ENCODE data around the gene CD302. TPM values are rescaled to one million over a fixed set of nuclear protein-coding genes. Genes with fewer than 3 reads are reported as not detected.

CD302 gene
- total RNA-seq, 4 donors from 2014 or later = 6.7 to 10.3 (median 7.7) TPM

- ATAC-seq (no peak), DNase-seq (no peak)
- Histone ChIP-seq H3K4me1 (peaks cover 42 to 51% of the 10 kb centered on the region in 2 donors), H3K27ac (no peak overlapping the region), H3K27me3 (no peaks in the 10 kb centered on the region), H3K4me3 (no peak overlapping the region), H3K9me3 (no peaks in the 10 kb centered on the region), H3K36me3 (peaks cover 0 to 18% of the 10 kb centered on the region in 2 donors)
- intact Hi-C loops (cut with DNase I; ENCODE audit: low total_unique reads) = no loop called here
- in situ Hi-C loops (cut with MboI; ENCODE audit: low sequenced_read_pairs in 4 of 4) = loop anchor here in 1 of 4 donors (25.0 kb wide), 1 partner anchor 210 kb away; no protein-coding TSS in a partner anchor
- TF ChIP-seq CTCF (IDR thresholded peaks at IDR 0.05 in 4 of 5, conservative IDR thresholded peaks at IDR 0.05 in 1 of 5) = no peak
- TF ChIP-seq POLR2A (IDR thresholded peaks at IDR 0.05) = no peak
These were observed 75.4 kb downstream of the CD302 start for GRCh38 chr2:159722580-159722979.

DNA sequence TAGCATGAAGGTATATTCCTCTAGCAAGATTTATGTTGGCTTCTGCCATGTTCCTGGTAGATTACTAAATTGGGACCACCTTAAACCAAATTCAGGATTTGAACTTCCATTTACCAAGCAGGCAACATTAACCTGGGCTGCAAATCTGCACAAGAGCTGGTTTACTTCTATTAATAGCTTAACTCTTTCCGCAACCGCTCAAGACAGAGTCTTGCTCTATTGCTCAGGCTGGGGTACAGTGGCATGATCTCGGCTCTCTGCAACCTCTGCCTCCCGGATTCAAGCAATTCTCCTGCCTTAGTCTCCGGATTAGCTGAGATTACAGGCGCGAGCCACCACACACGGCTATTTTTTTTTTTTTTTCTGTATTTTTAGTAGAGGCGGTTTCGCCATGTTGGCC is 77.3 kb downstream of the CD302 start:
- Histone ChIP-seq H3K9me3 (no peaks in the 10 kb centered on the region), H3K4me1 (peaks cover 52 to 69% of the 10 kb centered on the region in 2 donors), H3K27me3 (no peaks in the 10 kb centered on the region), H3K4me3 (no peak overlapping the region), H3K27ac (peak overlapping the region in 1 of 4 donors; percentile 12), H3K36me3 (peaks cover 0 to 21% of the 10 kb centered on the region in 2 donors)
- ATAC-seq = no peak
- no peak for DNase-seq
- TF ChIP-seq CTCF (IDR thresholded peaks at IDR 0.05 in 4 of 5, conservative IDR thresholded peaks at IDR 0.05 in 1 of 5) = no peak
- TF ChIP-seq POLR2A (IDR thresholded peaks at IDR 0.05) = no peak
- in situ Hi-C loops (cut with MboI; ENCODE audit: low sequenced_read_pairs in 4 of 4) = loop anchor here in 1 of 4 donors (25.0 kb wide), 1 partner anchor 208 kb away; no protein-coding TSS in a partner anchor
- intact Hi-C loops (cut with DNase I; ENCODE audit: low total_unique reads) = no loop called here

Other genes starting within 250 kb of the CD302 start
- 10 to 100 TPM; 27.6 to 57.2 (median 52.3) TPM for gene BAZ2B, start 181.7 kb downstream of the CD302 start, total RNA-seq
- gene MARCHF7, start 85.7 kb downstream of the CD302 start, total RNA-seq = 100 to 1,000 TPM in 1 of 4 donors, 10 to 100 TPM in 3; 88.6 to 125 (median 93.4) TPM
- gene LY75, start 106.5 kb upstream of the CD302 start, total RNA-seq = under 1 TPM in 3 of 4 donors, not detected in 1; 0.05 to 0.22 (median 0.15) TPM